ENCODE measurements around the gene PM20D2. TPM values are rescaled to one million over a fixed set of nuclear protein-coding genes. Genes with fewer than 3 reads are reported as not detected.

PM20D2 gene
- total and polyA plus RNA-seq, 2 of the 13 experiments (the other 11 are each of a cell fraction or from before 2014, with no cell fraction given) = 13.3 to 26.3 TPM

- TF ChIP-seq NFIC (IDR thresholded peaks at IDR 0.05; ENCODE audit: low read length) (peak; percentile 73), ZBTB7B (CRISPR knock-in tag; IDR thresholded peaks at IDR 0.05) (no peak), TFAP4 (IDR thresholded peaks at IDR 0.05; ENCODE audit: borderline replicate concordance, low read depth) (no peak), MNT (IDR thresholded peaks at IDR 0.05) (no peak), MAZ (IDR thresholded peaks at IDR 0.05; ENCODE audit: borderline replicate concordance, low read depth, low read length) (no peak), MAZ (CRISPR knock-in tag; IDR thresholded peaks at IDR 0.05; ENCODE audit: low read depth) (no peak), ZGPAT (CRISPR knock-in tag; IDR thresholded peaks at IDR 0.05) (0 out of 2 replicates have a peak, but pooled peaks have one; percentile 48), ZNF776 (CRISPR knock-in tag; IDR thresholded peaks at IDR 0.05) (no peak), ZNF33A (CRISPR knock-in tag; IDR thresholded peaks at IDR 0.05; ENCODE audit: borderline replicate concordance) (no peak), NR3C1 (CRISPR knock-in tag; IDR thresholded peaks at IDR 0.05) (no peak), ZNF7 (CRISPR knock-in tag; IDR thresholded peaks at IDR 0.05) (no peak), ZBTB26 (CRISPR knock-in tag; IDR thresholded peaks at IDR 0.05; ENCODE audit: borderline replicate concordance) (no peak), HNRNPL (IDR thresholded peaks at IDR 0.05; ENCODE audit: low read depth, low read length) (no peak), ZNF773 (CRISPR knock-in tag; IDR thresholded peaks at IDR 0.05; ENCODE audit: borderline replicate concordance) (no peak), ZFYVE20 (CRISPR knock-in tag; IDR thresholded peaks at IDR 0.05; ENCODE audit: borderline replicate concordance, low read depth) (no peak), E2F2 (CRISPR knock-in tag; IDR thresholded peaks at IDR 0.05; ENCODE audit: borderline replicate concordance) (no peak), ZNF674 (CRISPR knock-in tag; IDR thresholded peaks at IDR 0.05; ENCODE audit: low read depth) (no peak), BHLHE40 (IDR thresholded peaks at IDR 0.05; ENCODE audit: low read length) (no peak), AGO1 (IDR thresholded peaks at IDR 0.05; ENCODE audit: low read depth, low read length, poor library complexity, severe bottlenecking) (no peak), NFE2L2 (IDR thresholded peaks at IDR 0.05; ENCODE audit: low read length) (no peak), KLF11 (CRISPR knock-in tag; IDR thresholded peaks at IDR 0.05) (no peak), PPARG (CRISPR knock-in tag; conservative IDR thresholded peaks at IDR 0.05) (peak; percentile 49), BCL6 (CRISPR knock-in tag; IDR thresholded peaks at IDR 0.05) (peak; percentile 93), ATF3 (CRISPR knock-in tag; IDR thresholded peaks at IDR 0.05) (no peak)
Measured at GRCh38 chr6:89140347-89141156, 5.3 kb upstream of the PM20D2 start (continued).

All from HepG2 (cell line).